ENCODE results near the gene NXPE1.
"Not testable (repeated sequence)": the region's sequence is repeated elsewhere in the genome, so short reads cannot be mapped to it uniquely, and the experiment has no call there.

NXPE1 gene

GRCh38 chr11:114559425-114560310 is at the start of gene NXPE1:
TSS of gene NXPE1 (minus strand) at chr11:114559881. CDS start at chr11:114551201, 8,680 bp downstream.
- DNase-seq, result no peak

GRCh38 chr11:114609429-114609828 is 49.7 kb upstream of the NXPE1 start:
- no peak for DNase-seq

- DNase-seq, result not testable (repeated sequence)
These were observed 48.9 kb upstream of the NXPE1 start for GRCh38 chr11:114608605-114609004.

GRCh38 chr11:114607753-114608459 is 48.2 kb upstream of the NXPE1 start:
- no peak for DNase-seq

- DNase-seq, result not testable (repeated sequence)
These were observed 47.1 kb upstream of the NXPE1 start for GRCh38 chr11:114606802-114607075.

GRCh38 chr11:114606003-114606801 is 46.5 kb upstream of the NXPE1 start:
- no peak for DNase-seq

GRCh38 chr11:114605370-114605769 is 45.7 kb upstream of the NXPE1 start:
- no peak for DNase-seq

- no peak for DNase-seq
These were observed 45.2 kb upstream of the NXPE1 start for GRCh38 chr11:114604886-114605285.

GRCh38 chr11:114604179-114604813 is 44.6 kb upstream of the NXPE1 start:
- no peak for DNase-seq

- not testable (repeated sequence) for DNase-seq
These were observed 43.5 kb upstream of the NXPE1 start for GRCh38 chr11:114603151-114603550.

- DNase-seq, result no peak
These were observed 38.8 kb upstream of the NXPE1 start for GRCh38 chr11:114598461-114598860.

- DNase-seq, result no peak
These were observed 36.7 kb upstream of the NXPE1 start for GRCh38 chr11:114596175-114596919.

GRCh38 chr11:114595571-114595970 is 35.9 kb upstream of the NXPE1 start, which contains the start of gene NXPE4:
TSS of gene NXPE4 (minus strand) at chr11:114595786. CDS start at chr11:114594759, 1,027 bp downstream.
- no peak for DNase-seq

- no peak for DNase-seq
These were observed 35.0 kb upstream of the NXPE1 start for GRCh38 chr11:114594703-114595102.

- DNase-seq, result no peak
These were observed 27.8 kb upstream of the NXPE1 start for GRCh38 chr11:114587398-114587953.

GRCh38 chr11:114586797-114587196 is 27.1 kb upstream of the NXPE1 start:
- no peak for DNase-seq

GRCh38 chr11:114571712-114572111 is 12.0 kb upstream of the NXPE1 start:
- no peak for DNase-seq

GRCh38 chr11:114569801-114570200 is 10.1 kb upstream of the NXPE1 start:
- no peak for DNase-seq

GRCh38 chr11:114566276-114566675 is 6.6 kb upstream of the NXPE1 start:
- DNase-seq, result no peak

GRCh38 chr11:114564831-114565230 is 5.2 kb upstream of the NXPE1 start:
- no peak for DNase-seq

GRCh38 chr11:114563077-114563476 is 3.4 kb upstream of the NXPE1 start:
- no peak for DNase-seq
